CD14-positive monocyte (primary cell): ENCODE measurements around the gene MRPS27. TPM values are rescaled to one million over a fixed set of nuclear protein-coding genes. Genes with fewer than 3 reads are reported as not detected.

Experiments
- DNase-seq, 3 donors: peaks; one replicate each; pipeline ENCODE4 v3.0.0-alpha.2; 2011 to 2022
- H2AFZ ChIP-seq: 2 replicates; pipeline ENCODE4 v1.6.0; 2012; ENCODE audit warnings: mild to moderate bottlenecking, low read depth, low read length, inconsistent platforms; ENCODE audit not compliant: insufficient read depth, poor library complexity, severe bottlenecking
- H3K27ac ChIP-seq, 2 donors: 1 replicate in 1 of 2; 2 replicates in 1 of 2; pipeline ENCODE4 v1.5.1; 2012 to 2013; ENCODE audit warnings: low read length in 2 of 2, control low read depth in 1 of 2, inconsistent platforms in 1 of 2, low read depth in 1 of 2, mild to moderate bottlenecking in 1 of 2
- H3K27me3 ChIP-seq, 2 donors: one replicate each; pipeline versions ENCODE4 v1.6.0 to v1.6.1; 2011 to 2013; ENCODE audit warnings: low read length in 2 of 2; ENCODE audit not compliant: control insufficient read depth in 2 of 2, insufficient read depth in 2 of 2
- H3K36me3 ChIP-seq, 2 donors: replicated peaks in 1 of 2; 1 replicate in 1 of 2; 2 replicates in 1 of 2; pipeline versions ENCODE4 v1.5.1 to v1.6.1; 2012 to 2013; ENCODE audit warnings: low read length in 2 of 2, control low read depth in 1 of 2, inconsistent platforms in 1 of 2, mild to moderate bottlenecking in 1 of 2; ENCODE audit not compliant: insufficient read depth in 2 of 2, control insufficient read depth in 1 of 2
- H3K4me1 ChIP-seq, 2 donors: 1 replicate in 1 of 2; 2 replicates in 1 of 2; pipeline versions ENCODE4 v1.5.1 to v1.6.1; 2012 to 2013; ENCODE audit warnings: low read length in 2 of 2, control low read depth in 1 of 2, inconsistent platforms in 1 of 2, mild to moderate bottlenecking in 1 of 2, moderate library complexity in 1 of 2; ENCODE audit not compliant: insufficient read depth in 2 of 2, control insufficient read depth in 1 of 2
- H3K4me2 ChIP-seq: replicated peaks from 2 replicates; pipeline ENCODE3; 2012; ENCODE audit warnings: low read length, moderate library complexity, mild to moderate bottlenecking; ENCODE audit not compliant: poor library complexity, severe bottlenecking; ENCODE audit errors: extremely low read depth
- H3K4me3 ChIP-seq, 3 experiments: fragments of 200-600 bp in 1 of 3; sonication (generic) in 1 of 3; replicated peaks in 1 of 3; 1 replicate in 2 of 3; 2 replicates in 1 of 3; pipeline ENCODE4 v1.5.1; 2011 to 2013; ENCODE audit warnings: low read length in 3 of 3, mild to moderate bottlenecking in 3 of 3, control low read depth in 2 of 3, low read depth in 2 of 3, inconsistent platforms in 1 of 3, moderate library complexity in 1 of 3
- H3K79me2 ChIP-seq: 2 replicates; pipeline ENCODE4 v1.6.0; 2012; ENCODE audit warnings: mild to moderate bottlenecking, control low read depth, inconsistent platforms, low read length, moderate library complexity; ENCODE audit not compliant: insufficient read depth
- H3K9ac ChIP-seq: 2 replicates; pipeline ENCODE4 v1.6.0; 2017; ENCODE audit warnings: low read length, mild to moderate bottlenecking; ENCODE audit not compliant: insufficient read depth, poor library complexity, severe bottlenecking
- H3K9me3 ChIP-seq, 2 donors: replicated peaks in 1 of 2; 1 replicate in 1 of 2; 2 replicates in 1 of 2; pipeline versions ENCODE4 v1.5.1 to v1.6.1; 2012 to 2013; ENCODE audit warnings: low read length in 2 of 2, control low read depth in 1 of 2; ENCODE audit not compliant: control insufficient read depth in 1 of 2, insufficient read depth in 1 of 2
- H4K20me1 ChIP-seq: 2 replicates; pipeline ENCODE4 v1.6.0; 2012; ENCODE audit warnings: mild to moderate bottlenecking, low read length, control low read depth, moderate library complexity; ENCODE audit not compliant: insufficient read depth
- H3K27ac Mint-ChIP-seq, 7 donors: one replicate each; pipeline ENCODE4 v1.8.0; 2020; ENCODE audit warnings: mild to moderate bottlenecking in 7 of 7, mixed read lengths in 7 of 7, moderate library complexity in 6 of 7, inconsistent platforms in 2 of 7
- H3K27me3 Mint-ChIP-seq, 3 donors: one replicate each; pipeline ENCODE4 v1.8.0; 2021 to 2022; ENCODE audit warnings: low read depth in 3 of 3, mild to moderate bottlenecking in 3 of 3, mixed read lengths in 3 of 3, moderate library complexity in 3 of 3, inconsistent platforms in 1 of 3
- H3K36me3 Mint-ChIP-seq, 2 donors: one replicate each; pipeline ENCODE4 v1.8.0; 2020; ENCODE audit warnings: mixed read lengths in 2 of 2, inconsistent platforms in 1 of 2, mild to moderate bottlenecking in 1 of 2
- H3K4me1 Mint-ChIP-seq: one replicate; pipeline ENCODE4 v1.8.0; 2020; ENCODE audit warnings: mild to moderate bottlenecking, mixed read lengths
- H3K4me3 Mint-ChIP-seq, 2 donors: one replicate each; pipeline ENCODE4 v1.8.0; 2020; ENCODE audit warnings: mild to moderate bottlenecking in 2 of 2, mixed read lengths in 2 of 2, moderate library complexity in 1 of 2
- H3K9me3 Mint-ChIP-seq, 7 donors: one replicate each; pipeline ENCODE4 v1.8.0; 2020 to 2022; ENCODE audit warnings: mixed read lengths in 7 of 7, mild to moderate bottlenecking in 6 of 7, moderate library complexity in 6 of 7, inconsistent platforms in 2 of 7
- CTCF ChIP-seq: fragments of 200-600 bp; IDR thresholded peaks from one replicate; pipeline ENCODE4 v1.8.0; 2022; ENCODE audit warnings: antibody characterized with exemption, mild to moderate bottlenecking
- WGBS: methylation state at CpG from one replicate; pipeline ENCODE4 v1.1.5; 2013; ENCODE audit warnings: missing lambda C conversion rate; ENCODE audit not compliant: insufficient coverage; 5-methylcytosine and 5-hydroxymethylcytosine counted together
- intact Hi-C, 2 donors: fragments of 100-400 bp; cut with micrococcal nuclease; formaldehyde crosslinking; loops; one replicate each; pipeline versions ENCODE4 v1.15.0 to v1.15.1; 2023
- polyA plus RNA-seq, 3 donors: library from polyadenylated mRNA; depleted of rRNA in 1 of 3; unstranded in 2 of 3; stranded (reverse) in 1 of 3; fragments of 300-500 nt in 2 of 3; fragments of >200 nt in 1 of 3; fragmentation: Illumina TruSeq in 2 of 3; gene quantifications; 1 replicate in 2 of 3; 2 replicates in 1 of 3; pipeline ENCODE4 v1.2.3, GENCODE V29; 2012 to 2021

MRPS27 gene
- polyA plus RNA-seq, 3 donors = 13.3 to 19.2 (median 15.3) TPM

GRCh38 chr5:72216756-72217155 is 103.3 kb downstream of the MRPS27 start:
- Mint-ChIP-seq H3K4me3 (no peak overlapping the region), H3K27me3 (peaks cover 0 to 2% (median 0%) of the 10 kb centered on the region in 3 donors), H3K4me1 (no peaks in the 10 kb centered on the region), H3K36me3 (peaks cover 47 to 52% of the 10 kb centered on the region in 2 donors), H3K9me3 (no peaks in the 10 kb centered on the region), H3K27ac (no peak overlapping the region)
- no peak overlapping the region for H2AFZ ChIP-seq
- WGBS = no CpG with 5 or more reads among the region's 3 CpGs
- no peak overlapping the region for H3K9ac ChIP-seq
- H3K27me3 ChIP-seq = no peaks in the 10 kb centered on the region
- TF ChIP-seq CTCF = no peak
- H3K27ac ChIP-seq = no peak overlapping the region
- H3K36me3 ChIP-seq = peaks cover 38 to 48% of the 10 kb centered on the region in 2 donors
- no peak for DNase-seq
- no peaks in the 10 kb centered on the region for H3K4me1 ChIP-seq
- intact Hi-C loops = no loop called here
- H3K79me2 ChIP-seq = no peaks in the 10 kb centered on the region
- no peaks in the 10 kb centered on the region for H3K9me3 ChIP-seq
- H4K20me1 ChIP-seq = no peaks in the 10 kb centered on the region
- no peak overlapping the region for H3K4me2 ChIP-seq
- H3K4me3 ChIP-seq = no peak overlapping the region

GRCh38 chr5:72214168-72214567 is 105.9 kb downstream of the MRPS27 start:
- no peak for TF ChIP-seq CTCF
- no peak overlapping the region for H3K9ac ChIP-seq
- peaks cover 15 to 22% of the 10 kb centered on the region in 2 donors for H3K36me3 ChIP-seq
- H2AFZ ChIP-seq = no peak overlapping the region
- no peak overlapping the region for H3K27ac ChIP-seq
- no peaks in the 10 kb centered on the region for H3K9me3 ChIP-seq
- WGBS = 100% methylated on average over 1 of the region's 4 CpGs
- H3K4me1 ChIP-seq = no peaks in the 10 kb centered on the region
- no peaks in the 10 kb centered on the region for H3K4me1 Mint-ChIP-seq
- H4K20me1 ChIP-seq = no peaks in the 10 kb centered on the region
- DNase-seq = no peak
- no peak overlapping the region for H3K27ac Mint-ChIP-seq
- no peaks in the 10 kb centered on the region for H3K79me2 ChIP-seq
- no peak overlapping the region for H3K4me3 Mint-ChIP-seq
- H3K27me3 Mint-ChIP-seq = peaks cover 0 to 2% (median 2%) of the 10 kb centered on the region in 3 donors
- intact Hi-C loops = no loop called here
- no peaks in the 10 kb centered on the region for H3K27me3 ChIP-seq
- no peaks in the 10 kb centered on the region for H3K9me3 Mint-ChIP-seq
- peaks cover 24 to 26% of the 10 kb centered on the region in 2 donors for H3K36me3 Mint-ChIP-seq
- no peak overlapping the region for H3K4me2 ChIP-seq
- no peak overlapping the region for H3K4me3 ChIP-seq
